Stimulated activated CD4-positive, alpha-beta T cell treated with anti-CD3 and anti-CD28 coated beads, Interleukin-4, amount 100 ng/mL, for 48 hours (primary cell): ENCODE results near the gene TSPAN5.

Experiments used
- DNase-seq, 2 donors: peaks; one replicate each; pipeline ENCODE4 v3.0.0-alpha.2; 2020; ENCODE audit warnings: low read depth in 2 of 2

Gene TSPAN5

GRCh38 chr4:98617358-98618047, 40.9 kb downstream of the TSPAN5 start:
- DNase-seq: no peak

- no peak for DNase-seq
Measured at GRCh38 chr4:98615991-98616390, 42.4 kb downstream of the TSPAN5 start.

GRCh38 chr4:98614662-98615061, 43.7 kb downstream of the TSPAN5 start:
- DNase-seq: no peak

DNA sequence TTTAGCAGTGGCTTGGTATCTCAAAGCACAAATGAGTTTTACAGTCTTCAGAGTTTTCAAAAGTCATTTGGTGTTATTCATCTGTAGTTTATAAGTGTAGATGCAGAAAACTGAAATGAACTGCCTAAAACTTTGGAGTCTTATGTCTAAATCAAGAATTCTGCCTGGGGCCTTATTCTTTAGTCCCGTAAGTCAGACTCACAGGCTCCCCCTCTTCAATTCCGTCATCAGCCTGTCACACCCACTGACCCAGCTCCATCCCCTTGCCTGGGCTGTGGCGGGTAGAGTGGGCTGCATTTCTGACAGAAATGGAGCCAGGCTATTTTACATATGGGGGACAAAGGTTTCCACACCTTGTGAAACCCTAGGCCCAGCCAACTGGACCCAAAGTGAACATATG, 44.3 kb downstream of the TSPAN5 start:
- DNase-seq: no peak

GRCh38 chr4:98613453-98614075, 44.8 kb downstream of the TSPAN5 start:
- DNase-seq: no peak

- no peak for DNase-seq
Measured at GRCh38 chr4:98612318-98613250, 45.8 kb downstream of the TSPAN5 start.

DNA sequence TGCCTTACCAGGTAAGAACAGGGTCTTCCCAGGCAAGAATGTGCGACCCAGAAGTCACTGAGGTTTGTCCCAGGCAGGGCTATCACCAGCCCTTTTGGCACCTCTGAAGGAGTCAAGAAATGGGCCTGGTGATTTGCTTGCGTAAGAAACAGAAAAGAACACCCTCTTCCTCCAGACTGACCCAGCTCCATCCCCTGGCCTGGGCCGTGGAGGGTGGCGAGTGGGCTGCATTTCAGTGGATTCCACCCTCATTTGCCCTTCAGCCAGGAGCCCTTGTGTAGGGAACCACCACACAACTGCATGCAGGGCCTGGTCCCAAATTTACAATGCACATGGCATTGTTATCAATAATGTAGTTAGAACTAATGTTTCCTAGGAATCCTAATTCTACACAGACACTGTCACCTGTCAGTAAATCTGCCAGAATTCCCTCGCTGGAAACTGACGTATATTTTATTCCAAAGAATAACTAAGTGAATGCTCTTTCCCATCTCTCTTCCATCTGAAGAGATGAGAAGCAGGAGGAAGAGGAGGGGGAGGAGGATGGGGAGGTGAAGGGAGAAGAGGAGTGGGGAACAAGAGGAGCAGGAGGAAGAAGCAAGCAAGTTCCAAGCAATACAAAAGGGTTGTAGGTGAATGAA, 46.6 kb downstream of the TSPAN5 start:
- no peak for DNase-seq

- no peak for DNase-seq
Measured at GRCh38 chr4:98610926-98611676, 47.3 kb downstream of the TSPAN5 start.

GRCh38 chr4:98610431-98610830, 48.0 kb downstream of the TSPAN5 start:
- no peak for DNase-seq

- DNase-seq: no peak
Measured at GRCh38 chr4:98609934-98610333, 48.5 kb downstream of the TSPAN5 start.

GRCh38 chr4:98608356-98608755, 50.1 kb downstream of the TSPAN5 start:
- no peak for DNase-seq

DNA sequence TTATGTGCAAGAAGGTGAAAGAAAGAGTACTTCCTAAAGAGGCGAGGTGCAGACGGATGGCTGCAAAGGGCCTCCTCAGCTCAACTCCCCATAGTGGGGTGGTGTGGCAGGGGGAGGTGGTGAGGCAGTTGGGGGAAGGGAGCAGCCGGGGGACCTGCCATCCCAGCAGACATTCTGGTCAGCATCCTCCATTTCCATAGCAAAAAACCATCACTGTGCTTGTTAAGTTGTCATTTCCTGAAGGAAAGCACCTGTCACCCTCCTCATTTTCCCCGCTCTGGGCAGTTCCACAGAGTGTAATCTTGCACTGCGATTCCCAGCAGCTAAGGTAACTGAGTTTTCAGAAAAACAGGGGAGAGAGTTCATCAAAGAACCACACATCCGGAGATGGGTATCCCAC, 51.5 kb downstream of the TSPAN5 start:
- DNase-seq: no peak

- no peak for DNase-seq
Measured at GRCh38 chr4:98605216-98605615, 53.2 kb downstream of the TSPAN5 start.

DNA sequence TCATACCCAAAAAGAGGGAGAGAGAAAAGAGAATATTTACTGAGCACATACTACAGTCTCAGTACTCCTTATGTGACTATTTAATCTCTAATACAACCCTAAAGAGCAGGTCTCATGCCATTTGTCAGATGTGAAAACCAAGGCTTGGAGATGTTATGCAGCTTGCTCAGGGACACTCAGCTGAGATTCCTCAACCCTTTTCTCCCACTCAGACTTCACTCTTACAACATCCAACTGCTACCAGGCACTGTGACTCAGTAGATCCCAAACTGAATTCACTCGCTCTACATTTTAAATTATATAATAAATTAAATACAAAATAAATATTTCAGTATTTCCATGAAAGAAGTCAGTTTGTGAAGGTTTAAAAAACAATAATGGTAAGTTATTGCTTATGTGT, 53.7 kb downstream of the TSPAN5 start:
- no peak for DNase-seq

DNA sequence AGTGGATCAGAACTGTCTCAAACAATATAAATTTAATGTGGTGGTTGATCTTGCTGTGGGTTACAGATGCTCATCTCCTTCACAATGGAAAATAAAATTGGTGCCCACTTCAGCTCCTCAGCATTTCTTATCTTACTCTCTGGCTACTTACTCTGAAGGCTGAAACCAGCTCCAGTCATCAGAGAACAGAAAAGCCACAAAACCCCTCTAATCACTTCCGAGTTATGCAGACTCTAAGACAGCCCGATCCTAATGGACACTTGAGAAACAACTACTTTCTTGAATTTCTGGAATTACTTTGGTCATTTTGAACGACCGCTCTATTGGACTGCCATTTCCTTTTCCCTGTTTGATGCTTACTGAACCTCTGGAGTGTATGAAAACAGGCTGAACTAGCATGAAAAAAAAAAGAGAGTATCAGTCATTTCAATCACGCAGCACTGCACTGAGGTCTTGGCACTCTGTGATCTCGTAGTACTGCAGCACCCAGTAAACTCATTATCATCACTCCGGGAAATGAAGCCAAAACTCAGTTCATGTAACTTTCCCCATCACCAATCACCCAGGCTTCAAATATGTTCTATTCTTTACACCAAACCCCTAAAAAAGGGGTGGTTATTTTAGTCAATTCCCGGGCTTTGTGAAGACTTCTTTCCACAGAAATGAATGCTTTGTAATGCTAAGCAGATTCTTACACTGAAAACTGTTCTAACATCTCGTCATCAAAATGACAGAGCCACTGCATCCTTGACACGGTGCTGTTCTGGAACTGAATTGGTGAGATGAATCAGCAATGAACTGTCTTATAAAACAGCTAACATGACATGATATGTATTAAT, 54.5 kb downstream of the TSPAN5 start:
- DNase-seq: no peak

- no peak for DNase-seq
Measured at GRCh38 chr4:98602270-98602669, 56.1 kb downstream of the TSPAN5 start.

GRCh38 chr4:98601708-98602107, 56.7 kb downstream of the TSPAN5 start:
- no peak for DNase-seq

DNA sequence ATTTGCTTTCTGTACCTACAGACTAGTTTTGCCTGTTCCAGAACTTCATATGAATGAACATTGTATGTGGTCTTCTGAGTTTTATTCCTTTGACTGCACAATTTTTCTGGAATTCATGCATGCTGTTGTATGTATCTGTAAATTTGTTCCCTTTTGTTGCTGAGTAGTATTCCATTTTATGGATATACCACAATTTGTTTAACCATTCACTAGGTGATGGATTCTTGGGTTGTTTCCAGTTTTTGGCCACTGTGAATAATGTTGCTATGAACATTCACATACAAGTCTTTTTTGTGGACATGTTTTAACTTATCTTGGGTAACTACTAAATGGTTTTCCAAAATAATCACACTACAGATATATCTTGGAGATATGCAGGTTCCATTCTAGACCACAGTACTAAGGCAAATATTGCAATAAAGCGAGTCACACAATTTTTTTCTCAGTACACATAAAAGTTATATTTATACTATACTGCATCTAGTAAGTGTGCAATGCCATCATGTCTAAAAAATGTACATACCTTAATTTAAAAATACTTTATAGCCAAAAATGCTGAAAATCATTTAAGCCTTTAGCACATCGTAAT, 58.7 kb downstream of the TSPAN5 start:
- DNase-seq: no peak

- DNase-seq: no peak
Measured at GRCh38 chr4:98586962-98587354, 71.5 kb downstream of the TSPAN5 start.

GRCh38 chr4:98586291-98586961, 72.0 kb downstream of the TSPAN5 start:
- DNase-seq: no peak
